Rectal smooth muscle tissue (tissue), 1 donor: ENCODE data around the gene ZNF341.

Experiments used
- H3K27ac ChIP-seq: one replicate; pipeline ENCODE4 v1.7.0; 2013; ENCODE audit warnings: low read depth, low read length, inconsistent platforms
- H3K27me3 ChIP-seq: one replicate; pipeline ENCODE4 v1.7.0; 2013; ENCODE audit warnings: low read length; ENCODE audit not compliant: control insufficient read depth, insufficient read depth
- H3K36me3 ChIP-seq: one replicate; pipeline ENCODE4 v1.7.0; 2013; ENCODE audit warnings: low read length; ENCODE audit not compliant: control insufficient read depth, insufficient read depth
- H3K4me1 ChIP-seq: one replicate; pipeline ENCODE4 v1.7.0; 2013; ENCODE audit warnings: low read length; ENCODE audit not compliant: control insufficient read depth, insufficient read depth
- H3K4me3 ChIP-seq: one replicate; pipeline ENCODE4 v1.7.0; 2013; ENCODE audit warnings: low read length
- H3K9ac ChIP-seq: one replicate; pipeline ENCODE4 v1.7.0; 2013; ENCODE audit warnings: low read length

The ZNF341 gene

GRCh38 chr20:33709398-33709797, 22.4 kb upstream of the ZNF341 start:
- Histone ChIP-seq H3K4me3 (no peak overlapping the region), H3K9ac (no peak overlapping the region), H3K27me3 (no peaks in the 10 kb centered on the region), H3K4me1 (no peaks in the 10 kb centered on the region), H3K36me3 (peaks cover 27% of the 10 kb centered on the region), H3K27ac (no peak overlapping the region)

- Histone ChIP-seq H3K4me1 (no peaks in the 10 kb centered on the region), H3K36me3 (peaks cover 27% of the 10 kb centered on the region), H3K27me3 (no peaks in the 10 kb centered on the region), H3K27ac (no peak overlapping the region), H3K9ac (no peak overlapping the region), H3K4me3 (no peak overlapping the region)
Observed at GRCh38 chr20:33709905-33710541, 21.8 kb upstream of the ZNF341 start.

DNA sequence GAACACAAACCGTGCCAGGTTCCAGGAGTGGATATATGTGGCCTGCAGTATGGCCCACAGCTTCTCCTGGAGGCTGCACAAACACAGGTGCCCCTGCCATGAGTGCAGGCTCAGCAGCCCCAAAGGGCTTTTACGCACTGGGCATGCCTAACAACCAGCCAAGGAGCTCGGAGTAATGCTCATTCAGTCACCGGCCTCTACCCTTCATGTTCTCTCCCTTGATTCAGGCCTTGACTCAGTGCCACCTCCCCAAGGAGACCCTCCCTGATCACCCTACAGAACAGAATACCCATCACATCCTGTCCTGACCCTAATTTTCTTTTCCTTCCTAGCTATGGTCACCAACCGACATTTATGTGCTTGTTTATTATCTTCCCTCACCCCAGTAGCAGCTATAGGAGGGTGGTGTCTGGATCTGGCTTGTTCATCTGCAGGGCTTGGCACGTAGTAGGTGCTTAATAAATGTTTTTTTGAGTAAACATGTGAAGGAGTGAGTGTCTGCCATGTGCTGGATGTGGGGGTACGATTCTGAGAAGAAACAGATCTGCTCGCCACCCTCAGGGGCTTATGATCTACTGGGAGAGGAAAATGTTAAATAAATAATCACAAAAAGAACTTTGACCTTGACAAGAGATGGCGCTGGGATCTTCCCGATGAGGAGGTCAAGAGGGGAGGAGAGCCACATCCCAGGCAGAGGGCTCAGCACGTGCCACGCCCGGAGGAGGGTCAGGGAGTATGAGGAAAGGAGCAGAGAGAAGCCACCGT, 20.9 kb upstream of the ZNF341 start:
- Histone ChIP-seq H3K27ac (no peak overlapping the region), H3K4me1 (no peaks in the 10 kb centered on the region), H3K4me3 (no peak overlapping the region), H3K9ac (no peak overlapping the region), H3K27me3 (no peaks in the 10 kb centered on the region), H3K36me3 (peaks cover 27% of the 10 kb centered on the region)

DNA sequence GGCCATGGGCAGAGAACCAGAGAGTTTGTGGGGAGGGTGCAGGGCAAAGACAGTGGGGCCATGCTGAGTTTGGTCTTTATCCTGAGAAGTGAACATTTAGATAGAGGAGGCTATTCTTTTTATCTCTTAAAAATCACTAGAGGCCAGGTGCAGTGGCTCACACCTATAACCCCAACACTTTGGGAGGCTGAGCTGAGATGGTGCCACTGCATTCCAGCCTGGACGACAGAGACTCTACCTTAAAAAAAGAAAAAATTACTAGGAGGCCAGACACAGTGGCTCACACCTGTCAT, 20.4 kb upstream of the ZNF341 start:
- H3K4me1 ChIP-seq, result no peaks in the 10 kb centered on the region
- no peak overlapping the region for H3K9ac ChIP-seq
- peaks cover 26% of the 10 kb centered on the region for H3K36me3 ChIP-seq

DNA sequence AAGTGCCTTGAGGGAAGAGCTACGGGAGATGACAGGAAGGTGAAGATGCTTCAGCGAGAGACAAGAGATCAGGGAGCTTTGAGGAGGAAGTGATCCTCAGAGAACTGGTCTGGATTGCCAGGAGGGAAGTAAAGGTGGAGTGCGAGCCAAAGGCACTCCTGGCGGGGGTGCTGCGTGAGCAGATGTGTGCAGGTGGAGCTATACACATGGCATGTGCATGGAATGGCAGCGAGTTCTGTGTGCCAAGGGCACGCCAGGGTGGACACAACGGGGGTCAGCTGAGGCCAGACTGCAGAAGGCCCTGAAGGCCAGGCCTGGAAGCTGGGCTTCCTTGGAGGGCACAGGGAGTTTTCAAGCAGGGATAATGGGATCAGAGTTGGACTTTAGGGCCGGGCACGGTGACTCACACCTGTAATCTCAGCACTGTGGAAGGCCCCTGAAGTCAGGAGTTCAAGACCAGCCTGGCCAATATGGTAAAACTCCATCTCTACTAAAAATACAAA, 17.9 kb upstream of the ZNF341 start:
- no peaks in the 10 kb centered on the region for H3K4me1 ChIP-seq
- H3K9ac ChIP-seq, result no peak overlapping the region
- no peak overlapping the region for H3K27ac ChIP-seq
- no peaks in the 10 kb centered on the region for H3K27me3 ChIP-seq
- H3K36me3 ChIP-seq, result peaks cover 24% of the 10 kb centered on the region
- no peak overlapping the region for H3K4me3 ChIP-seq

More for the DNA sequence above, 20.4 kb upstream of the ZNF341 start:
- Histone ChIP-seq H3K27ac (no peak overlapping the region), H3K27me3 (no peaks in the 10 kb centered on the region), H3K4me3 (no peak overlapping the region)

GRCh38 chr20:33716498-33716897, 15.3 kb upstream of the ZNF341 start:
- no peaks in the 10 kb centered on the region for H3K27me3 ChIP-seq
- no peak overlapping the region for H3K27ac ChIP-seq
- H3K4me3 ChIP-seq, result no peak overlapping the region
- no peak overlapping the region for H3K9ac ChIP-seq
- H3K4me1 ChIP-seq, result no peaks in the 10 kb centered on the region
- peaks cover 15% of the 10 kb centered on the region for H3K36me3 ChIP-seq

DNA sequence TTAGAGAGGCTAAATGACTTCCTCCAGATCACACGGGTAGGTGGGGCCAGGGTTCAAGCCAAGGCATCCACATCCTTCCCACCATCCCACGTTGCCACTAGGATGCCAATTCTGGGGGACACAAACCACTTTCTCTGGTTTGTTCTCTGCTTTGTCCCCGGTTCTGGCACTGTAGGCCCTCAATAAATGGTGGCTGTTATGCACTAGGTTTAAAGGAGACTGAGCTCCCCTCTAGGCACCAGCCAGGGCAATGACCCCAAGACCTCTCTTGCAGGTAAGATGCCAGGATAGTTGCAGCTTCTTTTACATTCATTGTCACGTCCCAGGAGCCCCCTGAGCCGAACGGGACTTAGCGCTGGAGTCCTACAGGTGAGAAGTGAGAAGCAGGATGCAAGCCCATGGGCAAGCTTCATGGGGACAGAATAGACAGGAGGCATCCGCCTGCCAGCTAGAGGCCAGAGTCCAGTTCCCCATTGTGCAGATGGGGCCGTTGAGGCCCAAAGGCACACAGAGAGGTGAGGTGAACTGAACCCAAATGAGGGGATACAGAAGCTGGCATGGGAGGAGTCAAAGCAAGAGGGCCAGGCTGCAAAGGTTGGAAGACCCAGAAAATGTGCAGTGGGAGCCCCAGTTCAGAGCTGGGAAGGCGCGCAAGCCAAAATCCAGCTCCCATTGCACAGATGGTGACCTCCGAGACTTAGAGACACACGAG, 12.4 kb upstream of the ZNF341 start:
- H3K9ac ChIP-seq, result peak overlapping the region; percentile 50
- H3K27me3 ChIP-seq, result no peaks in the 10 kb centered on the region
- H3K4me3 ChIP-seq, result peak overlapping the region; percentile 71
- H3K27ac ChIP-seq, result no peak overlapping the region
- no peaks in the 10 kb centered on the region for H3K4me1 ChIP-seq
- no peaks in the 10 kb centered on the region for H3K36me3 ChIP-seq

GRCh38 chr20:33719989-33720709, 11.6 kb upstream of the ZNF341 start, which contains the start of gene PXMP4:
TSS of gene PXMP4 (minus strand) at chr20:33720310. CDS start at chr20:33720207, 103 bp downstream.
- Histone ChIP-seq H3K27ac (peak within 1 kb of the TSS; percentile 78), H3K9ac (peak within 1 kb of the TSS; percentile 50)

GRCh38 chr20:33721391-33722140, 10.2 kb upstream of the ZNF341 start:
- no peak overlapping the region for H3K9ac ChIP-seq
- H3K27ac ChIP-seq, result no peak overlapping the region
- H3K27me3 ChIP-seq, result no peaks in the 10 kb centered on the region
- no peaks in the 10 kb centered on the region for H3K4me1 ChIP-seq
- H3K36me3 ChIP-seq, result no peaks in the 10 kb centered on the region
- no peak overlapping the region for H3K4me3 ChIP-seq

More at GRCh38 chr20:33719989-33720709, 11.6 kb upstream of the ZNF341 start, which contains the start of gene PXMP4:
- Histone ChIP-seq H3K4me1 (no peaks in the 10 kb centered on the region), H3K4me3 (peak within 1 kb of the TSS; percentile 71), H3K27me3 (no peaks in the 10 kb centered on the region), H3K36me3 (no peaks in the 10 kb centered on the region)

DNA sequence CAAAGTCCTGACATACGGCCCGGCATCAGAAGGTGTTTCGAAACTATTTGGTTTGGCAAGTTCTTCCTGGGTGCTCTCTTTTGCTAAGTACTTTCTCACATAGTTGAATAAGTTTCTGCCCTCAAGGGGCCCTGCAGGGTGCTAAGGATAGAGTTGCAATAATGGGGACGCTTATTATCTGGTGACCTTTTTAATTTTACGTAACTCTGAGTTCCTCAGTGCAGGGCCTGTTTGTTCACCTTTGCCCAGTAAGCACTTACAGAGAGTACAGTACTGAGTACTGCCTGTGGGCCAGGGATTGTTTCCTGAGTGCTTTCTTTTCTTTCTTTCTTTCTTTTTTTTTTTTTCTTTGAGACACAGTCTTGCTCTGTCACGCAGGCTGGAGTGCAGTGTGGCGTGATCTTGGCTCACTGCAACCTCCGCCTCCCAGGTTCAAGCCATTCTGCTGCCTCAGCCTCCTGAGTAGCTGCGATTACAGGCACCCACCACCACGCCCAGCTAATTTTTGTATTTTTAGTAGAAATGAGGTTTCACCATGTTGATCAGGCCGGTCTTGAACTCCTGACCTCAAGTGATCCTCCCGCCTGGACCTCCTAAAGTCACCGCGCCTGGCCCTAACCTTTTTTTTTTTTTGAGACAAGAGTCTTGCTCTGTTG, 7.2 kb upstream of the ZNF341 start:
- Histone ChIP-seq H3K9ac (no peak overlapping the region), H3K36me3 (no peaks in the 10 kb centered on the region), H3K27ac (no peak overlapping the region)

DNA sequence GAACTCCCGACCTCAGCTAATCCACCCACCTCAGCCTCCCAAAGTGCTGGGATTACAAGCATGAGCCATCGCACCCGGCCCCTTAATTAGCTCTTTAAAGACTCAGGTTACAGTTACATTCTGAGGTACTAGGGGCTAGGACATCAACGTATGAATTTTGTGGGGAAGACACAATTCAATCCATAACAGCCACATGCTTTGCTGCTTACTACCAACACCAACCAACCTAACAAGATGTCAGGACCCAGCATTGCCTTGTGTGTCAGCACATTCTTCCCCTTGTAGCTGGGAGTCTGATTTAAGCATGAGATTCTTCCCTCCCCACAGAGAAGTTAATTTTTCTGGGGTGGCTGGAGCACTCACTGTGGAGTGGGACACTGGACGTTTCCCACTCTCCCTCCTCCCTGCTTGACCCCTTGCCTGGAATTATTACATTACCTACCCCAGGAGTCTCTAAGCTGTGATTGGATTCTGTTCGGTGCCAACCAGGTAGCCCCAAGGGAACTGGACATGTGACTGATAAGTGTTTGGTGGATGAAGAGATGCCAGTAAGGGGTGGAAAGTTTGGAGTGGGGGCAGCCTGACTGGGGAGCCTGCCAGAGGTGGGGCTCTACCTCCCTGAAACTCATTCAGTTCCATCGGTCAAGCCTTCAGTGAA, 6.1 kb upstream of the ZNF341 start:
- no peak overlapping the region for H3K27ac ChIP-seq
- H3K4me3 ChIP-seq, result no peak overlapping the region
- no peaks in the 10 kb centered on the region for H3K4me1 ChIP-seq
- H3K27me3 ChIP-seq, result no peaks in the 10 kb centered on the region
- no peaks in the 10 kb centered on the region for H3K36me3 ChIP-seq
- H3K9ac ChIP-seq, result no peak overlapping the region

More for the DNA sequence above, 7.2 kb upstream of the ZNF341 start:
- Histone ChIP-seq H3K27me3 (no peaks in the 10 kb centered on the region), H3K4me1 (no peaks in the 10 kb centered on the region), H3K4me3 (no peak overlapping the region)
